ENCODE results near the gene MCUB. TPM values are rescaled to one million over a fixed set of nuclear protein-coding genes. Genes with fewer than 3 reads are reported as not detected.
"Not testable (repeated sequence)": the region's sequence is repeated elsewhere in the genome, so short reads cannot be mapped to it uniquely, and the experiment has no call there.

The MCUB gene, protein sequence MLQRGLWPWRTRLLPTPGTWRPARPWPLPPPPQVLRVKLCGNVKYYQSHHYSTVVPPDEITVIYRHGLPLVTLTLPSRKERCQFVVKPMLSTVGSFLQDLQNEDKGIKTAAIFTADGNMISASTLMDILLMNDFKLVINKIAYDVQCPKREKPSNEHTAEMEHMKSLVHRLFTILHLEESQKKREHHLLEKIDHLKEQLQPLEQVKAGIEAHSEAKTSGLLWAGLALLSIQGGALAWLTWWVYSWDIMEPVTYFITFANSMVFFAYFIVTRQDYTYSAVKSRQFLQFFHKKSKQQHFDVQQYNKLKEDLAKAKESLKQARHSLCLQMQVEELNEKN
- total RNA-seq: 20.3 TPM

DNA sequence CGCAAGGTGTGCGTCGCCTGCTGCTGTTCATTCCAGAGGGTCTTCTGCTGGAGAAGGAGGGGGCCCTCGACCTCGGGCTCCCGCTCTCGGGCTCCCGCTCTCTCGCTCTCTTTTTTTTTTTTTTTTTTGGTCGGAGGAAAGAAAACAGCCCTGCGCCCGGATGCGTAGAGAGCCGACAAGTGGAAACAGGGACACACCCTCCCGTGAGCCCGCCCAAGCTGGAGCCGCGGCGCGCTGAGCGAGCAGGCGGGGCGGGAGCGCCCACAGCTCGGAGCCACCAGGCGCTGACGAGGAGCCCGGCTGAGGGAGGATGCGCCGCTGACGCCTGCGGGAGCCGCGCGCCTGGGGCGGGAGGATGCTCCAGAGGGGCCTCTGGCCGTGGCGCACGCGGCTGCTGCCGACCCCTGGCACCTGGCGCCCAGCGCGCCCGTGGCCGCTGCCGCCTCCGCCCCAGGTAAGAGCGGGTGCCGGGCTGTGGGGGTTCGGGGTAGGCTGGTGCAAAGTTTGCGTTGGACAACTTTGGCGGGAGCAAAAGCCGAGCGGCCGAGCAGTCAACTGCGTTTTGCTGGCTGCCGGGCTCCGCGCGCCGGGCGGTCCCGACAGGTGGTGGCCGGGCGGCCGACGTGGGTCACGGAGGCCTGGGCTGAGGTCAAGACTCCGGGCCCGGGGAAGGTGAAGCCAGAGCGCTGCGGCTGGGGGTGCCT is at the start of gene MCUB:
TSS of gene MCUB (plus strand) at position 264 of the 704 bp plus-strand sequence. CDS start at position 356, 92 bp downstream.
- peak; percentile 99 for ATAC-seq

DNA sequence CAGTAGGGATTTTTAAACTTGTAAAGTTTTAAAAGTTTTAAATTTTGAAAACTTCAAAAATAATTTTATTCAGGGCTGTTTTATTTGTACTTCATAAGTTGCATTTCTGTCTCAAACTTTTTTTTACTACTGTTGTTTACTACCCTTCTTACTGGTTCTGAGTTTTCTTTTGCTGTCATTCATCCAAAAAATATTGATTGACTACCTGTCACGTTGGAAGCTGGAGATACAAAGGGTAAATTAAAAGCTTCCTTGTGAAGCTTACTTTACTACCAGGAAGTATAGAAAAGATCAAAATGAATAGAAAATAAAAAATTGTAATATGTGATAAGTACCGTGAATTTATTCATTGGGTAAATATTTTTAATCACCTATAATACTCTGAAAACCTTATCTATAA is 49.4 kb upstream of the MCUB start:
- no peak for ATAC-seq

- ATAC-seq: no peak
Measured at GRCh38 chr4:109511414-109511813, 48.6 kb upstream of the MCUB start.

DNA sequence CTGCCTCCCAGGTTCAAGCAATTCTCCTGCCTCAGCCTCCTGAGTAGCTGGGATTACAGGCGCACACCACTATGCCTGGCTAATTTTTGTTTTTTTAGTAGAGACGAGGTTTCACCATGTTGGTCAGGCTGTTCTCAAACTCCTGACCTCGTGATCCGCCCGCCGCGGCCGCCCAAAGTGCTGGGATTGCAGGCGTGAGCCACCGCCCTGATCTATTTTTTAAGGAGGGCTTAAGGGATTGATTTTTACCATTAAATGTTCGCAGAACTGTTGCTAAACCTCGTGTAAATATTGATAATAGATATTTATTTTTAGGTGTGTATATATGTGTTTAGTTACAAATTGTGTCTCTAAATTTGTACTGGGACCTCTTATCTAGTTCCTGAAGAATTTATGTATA is 46.7 kb upstream of the MCUB start:
- ATAC-seq: not testable (repeated sequence)

DNA sequence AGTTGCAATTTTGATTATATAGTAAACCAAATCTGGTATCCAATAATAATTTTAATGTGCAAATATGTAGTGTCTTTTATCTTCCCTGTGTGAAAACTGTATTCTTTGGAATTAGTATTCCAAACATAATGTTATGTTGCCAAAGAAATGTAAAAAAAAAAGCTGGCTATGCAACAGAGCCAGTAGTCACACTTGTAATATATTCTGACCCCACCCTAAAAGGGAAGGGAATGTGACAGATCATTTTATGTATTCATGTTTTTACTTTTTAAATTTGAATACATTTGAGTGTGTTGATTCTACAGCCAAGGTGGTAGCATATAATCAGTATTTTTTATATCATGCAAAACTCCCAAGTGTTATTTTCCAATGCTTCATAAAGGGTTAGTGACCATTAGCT is 27.9 kb upstream of the MCUB start:
- no peak for ATAC-seq

GRCh38 chr4:109545401-109545800 is 14.6 kb upstream of the MCUB start:
- no peak for ATAC-seq

- peak; percentile 71 for ATAC-seq
Measured at GRCh38 chr4:109547394-109547793, 12.7 kb upstream of the MCUB start.

- peak; percentile 91 for ATAC-seq
Measured at GRCh38 chr4:109548655-109549054, 11.4 kb upstream of the MCUB start.

DNA sequence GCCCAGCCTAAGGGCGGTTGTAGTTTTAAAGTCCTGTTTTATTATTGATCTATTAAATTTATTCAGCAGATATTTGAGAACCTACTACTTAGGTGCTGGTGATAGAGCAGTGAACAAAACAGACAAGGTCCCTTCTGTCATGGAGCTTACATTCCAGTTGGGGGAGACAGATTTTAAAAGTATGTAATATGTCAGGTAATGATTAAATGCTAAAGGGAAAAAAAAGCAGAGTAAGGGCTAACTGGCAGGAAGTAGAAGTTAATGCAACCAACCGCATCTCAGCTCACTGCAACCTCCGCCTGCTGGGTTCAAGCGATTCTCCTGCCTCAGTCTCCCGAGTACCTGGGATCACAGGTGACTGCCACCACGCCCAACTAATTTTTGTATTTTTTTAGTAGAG is 7.8 kb upstream of the MCUB start:
- no peak for ATAC-seq

DNA sequence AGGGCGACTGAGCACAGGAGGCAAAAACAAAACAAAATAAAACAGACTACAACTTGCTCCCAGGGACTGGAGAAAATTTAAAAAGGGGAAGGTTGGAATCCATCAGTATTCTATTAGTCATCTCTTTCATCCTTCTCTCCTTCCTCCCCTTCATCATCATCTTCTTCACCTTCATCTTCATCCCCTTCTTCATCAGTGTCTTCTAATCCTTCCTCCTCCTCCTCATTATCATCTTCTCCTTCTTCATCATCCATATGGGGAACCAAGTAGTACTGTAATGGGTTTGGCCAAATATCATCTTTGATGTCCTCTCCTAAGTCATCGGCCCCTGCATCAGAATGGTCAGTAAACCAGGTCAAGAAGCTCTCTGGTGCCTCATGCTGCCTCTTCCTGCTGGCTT is 6.9 kb upstream of the MCUB start:
- no peak for ATAC-seq

DNA sequence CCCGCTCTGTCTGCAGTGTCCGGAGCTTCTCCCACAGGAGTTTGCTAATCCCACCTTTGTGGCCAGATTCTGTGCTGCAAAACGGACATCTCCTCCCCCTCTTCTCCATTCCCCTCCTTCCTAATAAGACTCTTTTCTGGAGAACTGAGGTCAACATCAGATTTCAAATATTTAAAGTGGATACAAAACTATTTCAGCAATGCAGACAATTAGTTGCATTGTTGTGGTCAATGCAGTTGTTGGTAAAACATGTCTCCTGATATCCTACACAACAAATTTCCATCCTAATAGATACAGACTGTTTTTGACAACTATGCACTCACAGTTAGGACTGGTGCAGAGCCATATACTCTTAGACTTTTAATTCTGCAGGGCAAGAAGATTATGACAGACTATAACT is 5.1 kb upstream of the MCUB start:
- no peak for ATAC-seq

GRCh38 chr4:109557433-109557832 is 2.6 kb upstream of the MCUB start:
- no peak for ATAC-seq

DNA sequence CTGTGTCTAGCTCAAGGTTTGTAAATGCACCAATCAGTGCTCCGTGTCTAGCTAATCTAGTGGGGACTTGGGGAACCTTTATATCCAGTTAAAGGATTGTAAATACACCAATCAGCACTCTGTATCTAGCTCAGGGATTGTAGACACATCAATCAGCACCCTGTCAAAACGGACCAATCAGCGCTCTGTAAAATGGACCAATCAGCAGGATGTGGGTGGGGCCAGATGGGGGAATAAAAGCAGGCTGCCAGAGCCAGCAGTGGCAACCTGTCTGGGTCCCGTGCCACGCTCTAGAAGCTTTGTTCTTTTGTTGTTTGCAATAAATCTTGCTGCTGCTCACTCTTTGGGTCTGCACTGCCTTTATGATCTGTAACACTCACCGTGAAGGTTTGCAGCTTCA is 2.0 kb upstream of the MCUB start:
- ATAC-seq: not testable (repeated sequence)

GRCh38 chr4:109559625-109559982 is 442 bp upstream of the MCUB start:
- peak; percentile 29 for ATAC-seq

DNA sequence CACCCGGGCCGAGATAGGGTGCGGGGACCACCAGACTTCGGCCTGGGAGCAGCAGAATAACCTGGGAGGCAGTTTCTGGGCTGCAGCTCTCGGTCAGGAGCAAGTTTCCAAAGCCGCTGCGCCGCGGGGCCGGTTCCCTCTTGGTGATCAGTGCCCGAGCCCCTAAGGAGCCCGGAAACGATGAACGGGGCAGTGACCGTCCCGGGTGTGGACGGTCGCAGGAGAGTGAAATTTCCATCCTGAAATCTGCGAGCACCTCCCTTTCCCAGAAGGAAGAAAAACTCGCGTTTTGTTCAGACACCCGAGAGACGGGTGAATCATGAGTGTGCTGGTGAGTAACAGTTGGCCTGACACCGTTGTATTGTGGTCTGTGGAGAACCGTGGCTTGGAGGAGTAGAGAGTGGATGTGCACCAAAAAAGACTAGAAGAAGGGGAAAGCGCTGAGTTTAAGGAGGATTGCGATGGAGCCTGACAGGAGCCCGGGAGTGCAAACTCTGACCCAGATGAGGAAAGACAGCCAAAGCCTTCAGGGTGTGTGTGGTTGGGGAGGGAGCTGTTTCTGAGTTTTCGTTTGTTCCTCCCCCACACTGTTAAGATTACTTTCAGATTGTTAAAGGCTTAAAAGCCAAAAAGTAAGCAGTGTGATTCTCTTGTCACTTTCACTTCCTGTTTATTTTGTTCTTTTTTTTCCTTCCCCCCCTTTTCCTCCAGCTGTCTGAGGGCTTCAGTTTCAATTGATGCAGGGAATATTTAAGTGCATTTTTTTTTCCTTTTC is 828 bp downstream of the MCUB start:
- ATAC-seq: peak; percentile 74

DNA sequence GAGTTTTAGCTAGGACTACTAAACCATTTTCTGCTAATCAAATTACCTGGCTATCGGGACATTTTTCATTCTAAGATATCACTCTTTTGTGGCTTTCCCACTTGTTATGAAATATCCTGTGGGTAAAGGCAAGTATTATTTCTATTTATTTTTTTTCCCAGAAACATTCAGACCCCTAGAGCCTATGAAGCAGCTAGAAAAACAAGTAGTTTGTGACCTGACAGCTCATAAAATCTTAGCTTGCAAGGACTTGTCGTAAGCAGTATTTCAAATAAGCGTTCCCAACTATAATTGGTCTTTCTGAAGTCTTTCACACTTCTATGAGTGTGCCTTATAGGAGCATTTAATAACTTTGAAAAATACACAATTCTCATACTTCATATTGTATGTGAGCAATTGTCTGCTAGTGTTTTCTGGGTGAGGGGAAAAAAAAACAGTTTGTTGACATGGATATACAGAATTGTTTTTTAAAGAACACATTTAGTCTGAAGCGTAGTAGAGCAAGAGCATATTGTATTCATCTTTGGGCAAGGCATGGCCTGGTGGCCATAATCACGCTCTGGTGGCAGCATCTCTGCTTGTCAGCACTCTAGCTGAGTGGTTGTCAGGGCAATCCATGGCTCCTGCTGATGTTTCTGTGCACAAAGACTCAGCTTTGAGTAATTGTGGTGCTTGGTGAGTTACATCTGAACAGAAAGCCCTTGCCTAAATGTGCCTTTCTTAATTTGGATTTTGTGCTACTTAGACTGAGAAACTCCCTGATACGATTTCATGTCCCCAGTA is 2.6 kb downstream of the MCUB start:
- no peak for ATAC-seq

GRCh38 chr4:109571494-109571893 is 11.4 kb downstream of the MCUB start:
- peak; percentile 57 for ATAC-seq

- ATAC-seq: no peak
Measured at GRCh38 chr4:109572154-109572553, 12.1 kb downstream of the MCUB start.

DNA sequence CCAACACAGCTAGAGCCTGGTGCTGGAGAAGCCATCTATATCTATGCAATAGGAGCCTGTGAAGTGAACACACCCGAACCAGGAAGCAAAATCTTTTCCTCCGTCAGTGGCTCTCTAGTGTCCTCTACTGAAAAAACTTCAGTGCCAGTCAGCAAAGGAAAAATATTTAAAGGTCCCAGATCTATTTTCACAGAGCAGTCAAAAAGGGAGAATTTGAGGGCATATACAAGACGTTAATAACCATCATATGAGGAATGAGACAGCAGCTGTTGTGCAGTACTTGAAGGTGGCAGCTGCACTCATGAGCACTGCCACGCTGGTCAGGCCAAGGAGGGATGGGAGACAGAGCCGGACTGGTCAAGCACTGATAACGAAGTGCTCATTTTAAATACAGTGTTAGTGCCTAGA is 14.4 kb downstream of the MCUB start:
- peak; percentile 85 for ATAC-seq

GRCh38 chr4:109574931-109575804 is 15.1 kb downstream of the MCUB start:
- no peak for ATAC-seq

DNA sequence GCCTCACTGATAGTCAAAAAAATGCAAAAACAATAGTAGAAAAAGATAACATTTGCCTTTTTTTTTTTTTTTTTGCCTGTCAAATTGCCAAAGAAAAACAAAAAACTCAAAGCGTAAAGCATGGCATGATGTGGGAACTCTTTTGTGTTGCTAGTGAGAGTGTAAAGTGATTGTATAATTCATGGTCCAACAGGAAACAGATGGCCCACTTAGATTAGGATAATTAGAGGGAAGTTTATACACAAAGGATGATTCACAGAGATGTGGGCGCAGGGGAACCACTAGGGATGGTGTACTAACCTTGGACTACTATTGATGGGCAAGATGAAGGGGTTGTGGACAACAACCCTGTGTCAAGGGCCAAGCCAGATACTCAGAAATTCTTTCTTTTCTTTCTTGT is 16.4 kb downstream of the MCUB start:
- peak; percentile 58 for ATAC-seq

- no peak for ATAC-seq
Measured at GRCh38 chr4:109578846-109579245, 18.8 kb downstream of the MCUB start.

Data from esophagus mucosa (tissue), 1 donor.